BE2C (cell line): ENCODE measurements around the gene PGAM1.
"Not testable (repeated sequence)": the region's sequence is repeated elsewhere in the genome, so short reads cannot be mapped to it uniquely, and the experiment has no call there.

Experiments
- DNase-seq: peaks from one replicate; pipeline ENCODE4 v3.0.0-alpha.2; 2020
- H3K27me3 ChIP-seq: fragments of 250-450 bp; sonication (Bioruptor Pico); 2 replicates; pipeline ENCODE4 v1.5.1; 2020; ENCODE audit warnings: mild to moderate bottlenecking
- H3K36me3 ChIP-seq: fragments of 250-450 bp; sonication (Bioruptor Pico); 2 replicates; pipeline ENCODE4 v1.5.1; 2020; ENCODE audit warnings: mild to moderate bottlenecking
- H3K4me1 ChIP-seq: fragments of 250-450 bp; sonication (Bioruptor Pico); 2 replicates; pipeline ENCODE4 v1.5.1; 2020
- H3K4me3 ChIP-seq: 2 replicates; pipeline ENCODE4 v1.5.1; 2011; ENCODE audit warnings: low read depth, low read length
- H3K9me3 ChIP-seq: fragments of 250-450 bp; sonication (Bioruptor Pico); 2 replicates; pipeline ENCODE4 v1.5.1; 2020
- TF ChIP-seq, protein P1 (sequence below): IDR thresholded peaks from 2 replicates; pipeline ENCODE4 v1.5.1; 2012; ENCODE audit warnings: mild to moderate bottlenecking, low read depth, low read length

PGAM1 gene

DNA sequence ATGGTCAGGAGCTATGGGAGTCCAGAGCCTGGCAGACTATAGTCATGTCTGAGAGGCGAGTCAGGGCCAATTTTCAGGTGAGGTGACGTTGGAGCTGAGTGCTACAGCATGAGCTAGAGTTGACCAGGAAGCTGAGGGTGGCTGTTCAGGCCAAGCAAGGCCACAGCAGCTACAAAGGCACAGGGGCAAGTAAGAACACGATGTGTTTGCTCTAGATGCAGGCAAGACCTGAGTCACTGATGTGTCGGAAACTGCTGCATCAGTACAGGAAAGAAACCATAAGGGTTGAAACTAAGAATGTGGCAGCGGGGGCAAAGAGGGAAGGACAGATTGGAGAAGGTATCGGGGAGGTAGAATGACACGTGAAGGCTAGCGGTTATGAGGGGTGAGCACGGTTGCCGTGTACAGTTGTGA lies 13.1 kb upstream of the PGAM1 start:
- Histone ChIP-seq H3K4me1 (no peaks in the 10 kb centered on the region), H3K27me3 (no peaks in the 10 kb centered on the region), H3K9me3 (no peaks in the 10 kb centered on the region), H3K36me3 (no peaks in the 10 kb centered on the region), H3K4me3 (no peak overlapping the region)
- no peak for DNase-seq
- TF ChIP-seq, protein P1, sequence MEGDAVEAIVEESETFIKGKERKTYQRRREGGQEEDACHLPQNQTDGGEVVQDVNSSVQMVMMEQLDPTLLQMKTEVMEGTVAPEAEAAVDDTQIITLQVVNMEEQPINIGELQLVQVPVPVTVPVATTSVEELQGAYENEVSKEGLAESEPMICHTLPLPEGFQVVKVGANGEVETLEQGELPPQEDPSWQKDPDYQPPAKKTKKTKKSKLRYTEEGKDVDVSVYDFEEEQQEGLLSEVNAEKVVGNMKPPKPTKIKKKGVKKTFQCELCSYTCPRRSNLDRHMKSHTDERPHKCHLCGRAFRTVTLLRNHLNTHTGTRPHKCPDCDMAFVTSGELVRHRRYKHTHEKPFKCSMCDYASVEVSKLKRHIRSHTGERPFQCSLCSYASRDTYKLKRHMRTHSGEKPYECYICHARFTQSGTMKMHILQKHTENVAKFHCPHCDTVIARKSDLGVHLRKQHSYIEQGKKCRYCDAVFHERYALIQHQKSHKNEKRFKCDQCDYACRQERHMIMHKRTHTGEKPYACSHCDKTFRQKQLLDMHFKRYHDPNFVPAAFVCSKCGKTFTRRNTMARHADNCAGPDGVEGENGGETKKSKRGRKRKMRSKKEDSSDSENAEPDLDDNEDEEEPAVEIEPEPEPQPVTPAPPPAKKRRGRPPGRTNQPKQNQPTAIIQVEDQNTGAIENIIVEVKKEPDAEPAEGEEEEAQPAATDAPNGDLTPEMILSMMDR = no peak

DNA sequence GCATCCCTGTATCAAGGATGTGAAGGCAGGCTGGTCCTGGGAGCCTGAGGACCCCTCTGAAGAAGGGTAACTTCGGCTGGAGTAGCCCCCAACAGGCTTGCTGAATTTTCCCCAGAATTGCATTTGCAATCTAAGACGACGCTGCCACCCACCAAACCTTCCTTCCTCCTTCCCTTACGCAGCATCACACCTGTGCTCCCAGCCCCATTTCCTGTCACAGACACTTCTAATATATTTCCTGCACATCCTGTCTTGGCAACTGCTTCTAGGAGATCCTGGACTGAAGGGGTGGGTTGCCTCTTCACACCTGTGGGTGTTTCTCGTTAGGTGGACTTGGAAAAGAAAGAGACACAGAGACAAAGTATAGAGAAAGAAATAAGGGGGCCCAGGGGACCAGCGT lies 9.4 kb upstream of the PGAM1 start:
- no peaks in the 10 kb centered on the region for H3K36me3 ChIP-seq
- H3K27me3 ChIP-seq = no peaks in the 10 kb centered on the region
- no peaks in the 10 kb centered on the region for H3K4me1 ChIP-seq
- DNase-seq = no peak
- H3K4me3 ChIP-seq = no peak overlapping the region
- TF ChIP-seq, protein P1 = no peak
- H3K9me3 ChIP-seq = no peaks in the 10 kb centered on the region

DNA sequence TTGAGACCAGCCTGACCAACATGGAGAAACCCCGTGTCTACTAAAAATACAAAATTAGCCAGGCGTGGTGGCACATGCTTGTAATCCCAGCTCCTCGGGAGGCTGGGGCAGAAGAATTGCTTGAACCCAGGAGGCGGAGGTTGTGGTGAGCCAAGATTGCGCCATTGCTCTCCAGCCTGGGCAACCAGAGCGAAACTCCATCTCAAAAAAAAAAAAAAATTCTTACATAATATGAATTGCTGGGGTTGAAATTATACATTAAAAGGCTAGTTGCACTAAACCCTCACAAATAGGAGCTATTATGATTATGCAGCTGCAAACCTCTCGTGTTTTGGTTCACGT lies 2.3 kb upstream of the PGAM1 start:
- H3K9me3 ChIP-seq, H3K4me3 ChIP-seq, H3K4me1 ChIP-seq, DNase-seq, H3K27me3 ChIP-seq: not testable (repeated sequence)
- peaks cover 17% of the 10 kb centered on the region for H3K36me3 ChIP-seq

DNA sequence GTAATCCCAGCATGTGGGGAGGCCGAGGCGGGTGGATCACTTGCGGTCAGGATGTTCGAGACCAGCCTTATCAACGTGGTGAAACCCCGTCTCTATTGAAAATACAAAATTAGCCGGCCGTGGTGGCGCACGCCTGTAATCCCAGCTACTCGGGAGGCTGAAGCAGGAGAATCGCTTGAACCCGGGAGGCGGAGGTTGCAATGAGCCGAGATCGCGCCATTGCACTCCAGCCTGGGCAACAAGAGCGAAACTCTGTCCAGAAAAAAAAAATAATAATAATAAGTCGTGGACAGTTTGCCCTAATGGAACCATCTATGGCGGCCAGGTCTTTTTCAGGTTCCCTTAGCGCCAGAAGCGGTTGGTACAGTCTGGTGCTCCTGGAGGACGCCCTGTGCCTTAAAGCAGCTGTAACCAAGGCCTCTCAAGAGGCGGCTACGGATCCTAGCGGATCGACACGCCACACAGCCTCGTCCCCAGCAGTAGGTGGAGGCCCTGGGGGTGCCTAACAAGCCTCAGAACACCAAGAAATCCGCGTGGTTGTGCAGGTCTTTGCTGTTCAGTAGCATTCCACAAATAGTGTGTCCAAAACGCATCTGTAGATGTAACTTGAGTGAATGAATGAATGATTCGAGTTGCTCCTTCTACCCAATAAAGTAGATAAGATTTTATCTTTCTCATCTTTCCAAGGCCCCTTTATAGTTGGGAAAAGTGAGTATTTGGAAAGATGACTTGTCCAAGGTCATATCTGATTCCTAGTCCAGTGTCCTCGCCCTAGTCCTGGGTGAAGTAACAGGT lies 982 bp downstream of the PGAM1 start:
- Histone ChIP-seq H3K36me3 (peaks cover 47% of the 10 kb centered on the region), H3K4me3 (peak overlapping the region; percentile 95), H3K9me3 (no peaks in the 10 kb centered on the region), H3K4me1 (peaks cover 6% of the 10 kb centered on the region), H3K27me3 (no peaks in the 10 kb centered on the region)
- DNase-seq = no peak
- TF ChIP-seq, protein P1 = no peak

DNA sequence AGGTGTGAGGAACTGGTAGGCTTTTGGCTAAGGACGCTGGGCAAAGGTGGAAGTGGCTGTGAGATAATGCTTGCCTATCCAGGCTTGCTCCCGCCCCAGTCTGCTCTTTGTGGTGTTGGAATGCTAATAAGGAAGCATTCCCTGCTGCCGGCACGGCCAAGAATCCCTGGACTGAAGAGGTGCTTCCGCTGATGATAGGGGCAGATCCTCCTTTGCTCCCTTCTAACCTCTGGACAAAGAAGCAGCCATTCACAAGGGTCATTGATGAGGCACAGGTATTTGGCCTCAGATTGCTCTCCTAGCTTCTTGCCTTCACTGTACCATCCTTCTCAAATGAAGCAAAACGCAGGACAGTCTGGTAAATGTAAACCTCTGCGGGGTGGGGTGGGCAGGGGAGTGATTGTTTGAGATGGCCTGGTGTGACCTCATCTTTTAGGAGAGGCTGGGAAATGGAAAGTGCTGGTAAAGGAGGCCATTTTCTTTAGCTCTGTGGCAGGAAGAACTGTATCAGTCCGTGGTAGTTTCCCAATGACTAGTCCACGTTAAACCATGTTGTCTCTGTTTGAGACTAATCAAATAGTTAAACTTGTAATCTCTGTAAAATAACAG lies 1.7 kb downstream of the PGAM1 start:
- DNase-seq = no peak
- Histone ChIP-seq H3K36me3 (peaks cover 49% of the 10 kb centered on the region), H3K9me3 (no peaks in the 10 kb centered on the region), H3K4me1 (peaks cover 6% of the 10 kb centered on the region), H3K4me3 (peak overlapping the region; percentile 95), H3K27me3 (no peaks in the 10 kb centered on the region)
- TF ChIP-seq, protein P1 = no peak

DNA sequence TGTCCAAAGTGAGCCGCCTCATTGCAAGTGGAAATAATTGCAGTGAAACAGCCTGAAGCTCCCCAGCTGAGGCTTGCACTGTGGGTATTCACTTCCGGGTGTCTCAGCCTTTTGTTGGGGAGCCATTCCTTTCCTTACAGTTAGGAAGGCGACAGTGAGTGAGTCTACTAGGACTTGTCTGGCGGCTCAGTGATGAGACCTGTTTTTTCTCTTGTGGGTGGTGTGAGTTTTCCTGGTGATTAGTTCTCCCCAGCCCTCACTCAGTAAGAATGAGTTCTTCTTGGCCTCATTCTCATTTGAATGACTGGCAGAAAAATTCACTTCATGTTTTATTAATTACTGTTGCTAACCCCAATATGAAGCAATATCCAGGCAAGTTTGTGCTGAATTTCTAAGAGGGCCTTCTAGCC lies 2.6 kb downstream of the PGAM1 start:
- Histone ChIP-seq H3K9me3 (no peaks in the 10 kb centered on the region), H3K36me3 (peaks cover 54% of the 10 kb centered on the region), H3K4me3 (peak overlapping the region; percentile 95), H3K4me1 (peaks cover 6% of the 10 kb centered on the region), H3K27me3 (no peaks in the 10 kb centered on the region)
- no peak for DNase-seq
- TF ChIP-seq, protein P1 = no peak
